SU-DHL-6 (cell line): ENCODE measurements around the gene CREB5.

Experiments used
- H2AFZ ChIP-seq: fragments of 200-600 bp; sonication (generic); 2 replicates; pipeline ENCODE4 v1.6.1; 2014; ENCODE audit warnings: low read depth, mild to moderate bottlenecking, moderate library complexity, mixed read lengths, antibody characterized with exemption, low read length; ENCODE audit not compliant: severe bottlenecking
- H3F3A ChIP-seq: fragments of 200-600 bp; shearing (Covaris generic); 2 replicates; pipeline ENCODE4 v1.6.0; 2016; ENCODE audit warnings: antibody characterized with exemption, mild to moderate bottlenecking; ENCODE audit not compliant: insufficient read depth
- H3K27ac ChIP-seq: fragments of 200-600 bp; sonication (generic); 2 replicates; pipeline ENCODE4 v1.5.1; 2016; ENCODE audit warnings: low read depth, mild to moderate bottlenecking, low read length, moderate library complexity, mixed read lengths
- H3K27me3 ChIP-seq: fragments of 200-600 bp; sonication (generic), shearing (Covaris generic); 2 replicates; pipeline ENCODE4 v1.6.0; 2014; ENCODE audit warnings: mild to moderate bottlenecking, low read length
- H3K36me3 ChIP-seq: fragments of 200-600 bp; sonication (generic); 2 replicates; pipeline ENCODE4 v1.6.1; 2014; ENCODE audit warnings: mild to moderate bottlenecking, low read length, mixed read lengths
- H3K4me2 ChIP-seq: fragments of 300-600, 200-600 bp; shearing (Covaris generic), sonication (generic); 2 replicates; pipeline ENCODE4 v1.6.0; 2014; ENCODE audit warnings: low read length, low read depth, mild to moderate bottlenecking; ENCODE audit not compliant: poor library complexity, severe bottlenecking
- H3K4me3 ChIP-seq: fragments of 200-600 bp; sonication (generic); 2 replicates; pipeline ENCODE4 v1.5.1; 2014; ENCODE audit warnings: antibody characterized with exemption, low read length, mild to moderate bottlenecking, mixed read lengths; ENCODE audit not compliant: insufficient read depth, poor library complexity, severe bottlenecking
- H3K79me2 ChIP-seq: fragments of 200-600 bp; sonication (generic); 2 replicates; pipeline ENCODE4 v1.6.1; 2014; ENCODE audit warnings: mild to moderate bottlenecking, low read length, moderate library complexity; ENCODE audit not compliant: insufficient read depth
- H3K9ac ChIP-seq: fragments of 200-600 bp; sonication (generic); 2 replicates; pipeline ENCODE4 v1.7.0; 2014; ENCODE audit warnings: mild to moderate bottlenecking, low read length
- H3K9me2 ChIP-seq: fragments of 200-600 bp; sonication (generic); replicated peaks from 2 replicates; pipeline ENCODE4 v1.6.1; 2014; ENCODE audit warnings: low read length; ENCODE audit not compliant: insufficient read depth
- H3K9me3 ChIP-seq: fragments of 200-600 bp; sonication (generic); 2 replicates; pipeline ENCODE4 v1.6.1; 2014; ENCODE audit warnings: low read length, mixed read lengths; ENCODE audit not compliant: insufficient read depth
- H4K20me1 ChIP-seq: fragments of 200-600 bp; sonication (generic); 2 replicates; pipeline ENCODE4 v1.6.1; 2014; ENCODE audit warnings: low read depth, mild to moderate bottlenecking, antibody characterized with exemption, low read length, moderate library complexity, mixed read lengths
- CTCF ChIP-seq: fragments of 200-600 bp; sonication (generic); IDR thresholded peaks from one replicate; pipeline ENCODE4 v1.5.1; 2017; ENCODE audit warnings: antibody characterized with exemption, mild to moderate bottlenecking, low read length, moderate library complexity; ENCODE audit not compliant: insufficient read depth, poor library complexity, severe bottlenecking
- EZH2phosphoT487 ChIP-seq: fragments of 200-600 bp; sonication (generic), shearing (Covaris generic); conservative IDR thresholded peaks from 2 replicates; pipeline ENCODE4 v1.6.1; 2018; ENCODE audit warnings: mild to moderate bottlenecking, antibody characterized with exemption, low read length, moderate library complexity, mixed read lengths

The CREB5 gene

GRCh38 chr7:28830846-28831245 lies 418.5 kb downstream of the CREB5 start:
- no peak overlapping the region for H3K4me2 ChIP-seq
- H4K20me1 ChIP-seq = no peaks in the 10 kb centered on the region
- no peaks in the 10 kb centered on the region for H3K79me2 ChIP-seq
- TF ChIP-seq CTCF (no peak), EZH2phosphoT487 (no peak)
- H3K27ac ChIP-seq = no peak overlapping the region
- no peaks in the 10 kb centered on the region for H3K36me3 ChIP-seq
- no peak overlapping the region for H3K9ac ChIP-seq
- no peaks in the 10 kb centered on the region for H3K9me2 ChIP-seq
- H2AFZ ChIP-seq = no peak overlapping the region
- H3F3A ChIP-seq = no peaks in the 10 kb centered on the region
- H3K9me3 ChIP-seq = no peaks in the 10 kb centered on the region
- no peaks in the 10 kb centered on the region for H3K27me3 ChIP-seq
- no peak overlapping the region for H3K4me3 ChIP-seq

GRCh38 chr7:28832669-28833068 lies 420.4 kb downstream of the CREB5 start:
- no peak overlapping the region for H3K4me3 ChIP-seq
- no peaks in the 10 kb centered on the region for H3K27me3 ChIP-seq
- no peaks in the 10 kb centered on the region for H3K9me3 ChIP-seq
- no peak overlapping the region for H3K27ac ChIP-seq
- H3K36me3 ChIP-seq = no peaks in the 10 kb centered on the region; the same call in 1 of the 2 replicates
- H3K4me2 ChIP-seq = no peak overlapping the region
- TF ChIP-seq CTCF (no peak), EZH2phosphoT487 (no peak)
- no peaks in the 10 kb centered on the region for H3F3A ChIP-seq
- H3K79me2 ChIP-seq = no peaks in the 10 kb centered on the region
- no peaks in the 10 kb centered on the region for H3K9me2 ChIP-seq
- no peaks in the 10 kb centered on the region for H4K20me1 ChIP-seq
- no peak overlapping the region for H2AFZ ChIP-seq
- no peak overlapping the region for H3K9ac ChIP-seq

GRCh38 chr7:28835800-28836199 lies 423.5 kb downstream of the CREB5 start:
- Histone ChIP-seq H2AFZ (no peak overlapping the region), H3K79me2 (no peaks in the 10 kb centered on the region), H3K36me3 (no peaks in the 10 kb centered on the region; the same call in 1 of the 2 replicates), H3K9ac (no peak overlapping the region), H3K9me2 (no peaks in the 10 kb centered on the region), H3F3A (no peaks in the 10 kb centered on the region), H3K4me3 (no peak overlapping the region), H3K27me3 (no peaks in the 10 kb centered on the region), H3K27ac (no peak overlapping the region), H3K4me2 (no peak overlapping the region), H4K20me1 (no peaks in the 10 kb centered on the region), H3K9me3 (no peaks in the 10 kb centered on the region)
- TF ChIP-seq EZH2phosphoT487 = no peak
- no peak for TF ChIP-seq CTCF

- H3F3A ChIP-seq = no peaks in the 10 kb centered on the region
- no peaks in the 10 kb centered on the region for H3K9me2 ChIP-seq
- TF ChIP-seq EZH2phosphoT487 = no peak
Measured at GRCh38 chr7:28836716-28837115, 424.4 kb downstream of the CREB5 start.

More at GRCh38 chr7:28836716-28837115, 424.4 kb downstream of the CREB5 start:
- no peak overlapping the region for H3K4me3 ChIP-seq
- no peaks in the 10 kb centered on the region for H4K20me1 ChIP-seq
- no peak overlapping the region for H3K9ac ChIP-seq
- no peaks in the 10 kb centered on the region for H3K9me3 ChIP-seq
- no peaks in the 10 kb centered on the region; the same call in 1 of the 2 replicates for H3K36me3 ChIP-seq
- no peak overlapping the region for H3K4me2 ChIP-seq
- no peak overlapping the region for H2AFZ ChIP-seq
- H3K27ac ChIP-seq = no peak overlapping the region
- H3K79me2 ChIP-seq = no peaks in the 10 kb centered on the region
- no peaks in the 10 kb centered on the region for H3K27me3 ChIP-seq
